HG02759 (cell line): Measurements from ENCODE around the gene CNOT9.
"Not testable (repeated sequence)": the region's sequence is repeated elsewhere in the genome, so short reads cannot be mapped to it uniquely, and the experiment has no call there.

Experiments
- ATAC-seq: cut with Tn5 transposase; IDR thresholded peaks from one replicate; pipeline ENCODE4 v1.9.1; 2021; ENCODE audit warnings: mild to moderate bottlenecking, moderate library complexity; ENCODE audit not compliant: unreplicated experiment

Gene CNOT9, protein sequence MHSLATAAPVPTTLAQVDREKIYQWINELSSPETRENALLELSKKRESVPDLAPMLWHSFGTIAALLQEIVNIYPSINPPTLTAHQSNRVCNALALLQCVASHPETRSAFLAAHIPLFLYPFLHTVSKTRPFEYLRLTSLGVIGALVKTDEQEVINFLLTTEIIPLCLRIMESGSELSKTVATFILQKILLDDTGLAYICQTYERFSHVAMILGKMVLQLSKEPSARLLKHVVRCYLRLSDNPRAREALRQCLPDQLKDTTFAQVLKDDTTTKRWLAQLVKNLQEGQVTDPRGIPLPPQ

GRCh38 chr2:218568190-218569037, at the start of gene CNOT9, which contains the start of gene USP37:
Gene CNOT9 (plus strand): TSS chr2:218568839. CDS start chr2:218568955, 116 bp downstream.
Gene USP37 (minus strand): TSS chr2:218568351. CDS start chr2:218558653, 9,698 bp downstream.
- ATAC-seq: peak; percentile 80

DNA sequence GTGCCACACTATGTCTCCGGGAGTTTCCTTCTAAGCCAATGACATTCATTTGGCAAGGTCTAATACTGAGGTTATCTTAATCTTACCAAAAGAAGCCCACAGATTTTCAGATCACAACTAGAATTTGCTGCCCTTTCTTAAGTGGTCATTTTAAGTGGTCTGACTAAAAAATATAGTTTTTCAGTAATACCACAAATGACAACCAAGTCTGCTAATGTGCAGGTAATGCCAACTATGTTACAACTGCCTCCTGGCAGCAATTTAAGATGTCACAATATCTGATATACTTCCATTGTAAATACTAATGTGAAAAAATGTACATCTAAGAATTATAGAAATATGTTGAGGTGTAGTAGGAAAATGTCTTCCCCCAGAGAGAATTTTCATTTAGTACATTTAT, 49.8 kb upstream of the CNOT9 start:
- no peak for ATAC-seq

GRCh38 chr2:218523651-218524050, 45.0 kb upstream of the CNOT9 start:
- no peak for ATAC-seq

GRCh38 chr2:218528409-218528808, 40.2 kb upstream of the CNOT9 start:
- ATAC-seq: not testable (repeated sequence)

- ATAC-seq: no peak
Measured at GRCh38 chr2:218529990-218530389, 38.6 kb upstream of the CNOT9 start.

DNA sequence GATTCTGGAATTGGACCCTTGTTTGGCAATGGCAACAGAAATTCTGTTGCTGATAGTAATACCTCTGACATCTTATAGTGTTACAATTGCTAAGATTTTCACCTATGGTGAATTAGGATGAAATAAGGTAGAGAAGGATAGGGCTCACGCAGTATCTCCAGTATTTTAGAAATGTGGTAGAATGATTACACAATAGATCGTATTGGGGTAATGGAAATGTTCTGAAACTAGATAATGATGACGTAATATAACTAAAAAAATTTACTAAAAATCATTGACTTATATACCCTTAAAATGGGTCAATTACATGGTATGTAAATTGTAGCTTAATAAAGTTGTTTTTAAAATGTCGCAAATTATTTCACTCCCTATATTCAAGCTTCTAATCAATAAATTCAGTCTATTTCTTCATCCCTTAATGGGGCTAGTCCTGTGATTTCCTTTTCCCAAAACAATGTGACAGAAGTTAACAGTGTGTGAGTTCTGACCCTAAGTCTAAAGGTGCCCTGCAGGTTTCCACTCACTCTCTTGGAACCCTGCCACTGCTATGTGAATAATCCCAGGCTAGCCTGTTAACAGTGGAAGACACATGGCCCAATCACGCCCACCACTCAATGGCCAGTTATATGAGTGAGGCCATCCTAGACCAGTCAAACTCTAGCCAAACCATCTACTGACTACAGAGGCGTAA, 31.7 kb upstream of the CNOT9 start:
- ATAC-seq: no peak

DNA sequence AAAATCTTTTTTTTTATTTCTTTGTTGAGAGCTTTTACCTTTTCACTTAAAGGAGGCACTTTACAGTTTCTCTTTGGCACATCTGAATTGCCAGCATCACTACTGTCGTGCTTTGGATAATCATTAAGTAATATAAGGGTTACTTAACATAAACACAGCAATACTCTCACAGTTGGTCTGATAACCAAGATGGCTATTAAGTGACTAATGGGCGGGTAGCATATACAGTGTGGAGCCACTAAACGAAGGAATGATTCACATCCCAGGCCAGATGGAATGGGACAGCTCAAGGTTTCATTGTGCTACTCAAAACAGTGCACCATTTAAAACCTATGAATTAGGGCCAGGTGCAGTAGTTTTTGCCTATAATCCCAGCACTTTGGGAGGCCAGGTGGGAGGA, 28.6 kb upstream of the CNOT9 start:
- ATAC-seq: no peak

GRCh38 chr2:218546012-218546411, 22.6 kb upstream of the CNOT9 start:
- ATAC-seq: no peak

GRCh38 chr2:218547511-218547910, 21.1 kb upstream of the CNOT9 start:
- no peak for ATAC-seq

- no peak for ATAC-seq
Measured at GRCh38 chr2:218547978-218548377, 20.7 kb upstream of the CNOT9 start.

DNA sequence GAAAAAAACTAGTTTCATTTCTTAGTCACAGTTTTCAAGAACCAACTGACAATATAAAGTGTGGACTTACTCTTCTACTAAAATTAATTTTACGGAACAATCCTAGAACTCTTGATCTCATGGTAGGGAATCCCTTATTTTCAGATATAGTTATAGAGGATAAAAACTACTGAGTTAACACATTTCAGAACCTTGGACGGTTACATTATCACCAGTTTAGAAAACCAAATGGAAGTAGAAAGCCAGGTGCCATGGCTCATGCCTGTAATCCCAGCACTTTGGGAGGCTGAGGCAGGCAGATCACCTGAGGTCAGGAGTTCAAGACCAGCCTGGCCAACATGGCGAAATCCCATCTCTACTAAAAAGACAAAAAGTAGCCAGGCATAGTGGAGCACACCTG, 14.4 kb upstream of the CNOT9 start:
- ATAC-seq: not testable (repeated sequence)

DNA sequence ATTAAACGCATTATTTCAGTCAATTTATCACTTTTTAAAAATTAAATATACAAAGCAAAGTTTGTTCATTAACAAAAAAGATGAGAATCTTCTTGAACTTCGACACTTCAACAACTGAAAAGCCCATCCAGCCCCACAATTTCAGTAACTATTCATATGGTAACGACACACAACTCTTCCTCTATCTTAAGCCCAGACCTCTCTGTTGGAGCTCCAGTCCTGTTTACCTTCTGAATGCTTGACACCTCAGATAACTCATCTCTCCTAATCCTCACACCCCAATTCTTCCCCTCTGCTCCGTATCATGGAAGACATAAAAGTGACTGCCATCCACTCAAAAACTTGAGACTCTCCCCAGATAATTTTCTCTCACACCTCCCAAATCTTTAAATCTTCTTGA, 13.1 kb upstream of the CNOT9 start:
- ATAC-seq: no peak

DNA sequence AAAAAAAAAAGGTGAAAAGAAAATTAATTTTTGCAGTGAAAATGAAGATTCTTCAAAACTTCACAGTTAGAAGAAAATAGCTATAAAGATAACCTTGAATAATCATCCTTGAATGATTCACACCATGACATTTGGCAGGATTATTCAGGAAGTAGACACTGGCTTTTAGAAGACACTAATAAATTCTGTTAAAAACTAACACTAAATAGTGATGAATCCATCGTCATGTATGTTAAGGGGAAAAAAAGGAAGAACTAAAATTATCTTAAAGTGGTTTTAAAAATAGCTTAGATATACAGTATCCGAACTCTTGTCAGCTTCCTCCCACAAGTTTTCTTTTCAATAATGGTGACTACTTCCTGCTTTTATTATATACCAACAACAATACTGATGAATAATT, 10.7 kb upstream of the CNOT9 start:
- no peak for ATAC-seq

GRCh38 chr2:218558986-218559385, 9.7 kb upstream of the CNOT9 start:
- no peak for ATAC-seq

GRCh38 chr2:218564056-218564455, 4.6 kb upstream of the CNOT9 start:
- ATAC-seq: no peak

DNA sequence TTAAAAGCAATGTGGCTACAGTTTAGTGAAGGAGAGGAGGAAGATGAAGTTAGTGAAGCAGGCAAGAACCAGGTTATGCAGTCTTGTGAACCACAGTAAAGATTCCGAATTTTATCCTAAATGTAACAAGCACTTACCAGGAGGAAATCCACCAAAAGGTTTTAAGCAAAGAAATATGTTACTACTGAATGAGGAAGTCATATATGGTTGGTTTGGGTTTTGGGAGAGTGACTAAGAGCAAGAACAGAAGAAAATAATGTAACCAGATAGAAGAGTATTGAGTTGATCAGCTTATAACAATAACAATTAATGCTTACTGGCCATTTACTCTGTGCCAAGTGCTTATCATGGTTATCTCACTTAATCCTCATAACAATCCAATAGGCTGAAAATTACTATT, 2.3 kb upstream of the CNOT9 start:
- ATAC-seq: no peak

- ATAC-seq: peak; percentile 41
Measured at GRCh38 chr2:218567797-218568189, 846 bp upstream of the CNOT9 start.

- ATAC-seq: peak; percentile 34
Measured at GRCh38 chr2:218569038-218569431, 396 bp downstream of the CNOT9 start.

- no peak for ATAC-seq
Measured at GRCh38 chr2:218569661-218570500, 1.2 kb downstream of the CNOT9 start.

- no peak for ATAC-seq
Measured at GRCh38 chr2:218570850-218571249, 2.2 kb downstream of the CNOT9 start.

GRCh38 chr2:218576854-218577253, 8.2 kb downstream of the CNOT9 start:
- ATAC-seq: no peak
